ENCODE results near the gene COL1A1.

The COL1A1 gene

DNA sequence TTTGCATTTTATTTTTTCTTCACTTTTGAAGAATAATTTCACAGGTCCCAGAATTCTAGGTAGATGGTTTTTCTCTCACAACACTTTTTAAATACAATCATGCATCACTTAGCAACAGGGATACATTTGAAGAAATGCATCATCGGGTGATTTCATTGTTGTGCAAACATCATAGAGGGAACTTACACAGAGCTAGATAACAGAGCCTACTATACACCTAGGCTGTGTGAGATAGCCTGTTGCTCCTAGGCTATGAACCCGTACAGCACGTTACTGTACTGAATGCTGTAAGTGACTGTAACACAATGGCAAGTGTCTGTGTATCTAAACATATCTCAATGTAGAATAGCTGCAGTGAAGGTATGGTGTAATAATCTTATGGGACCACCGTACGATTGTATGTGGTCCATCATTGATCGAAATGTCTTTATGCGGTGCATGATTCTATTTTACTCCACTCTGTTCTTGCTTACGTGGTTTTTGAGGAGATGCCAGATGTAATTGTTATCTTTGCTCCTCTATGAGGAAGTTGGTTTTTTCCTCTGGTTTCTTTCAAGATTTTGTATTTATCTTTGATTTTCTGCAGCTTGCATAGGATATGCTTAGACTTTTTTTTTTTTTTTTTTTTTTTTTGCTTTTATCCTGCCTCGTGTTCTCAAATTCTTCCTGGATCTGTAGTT is 37.3 kb upstream of the COL1A1 start:
- DNase-seq (ENCODE audit: low read depth), result no peak
- TF ChIP-seq, protein P1, sequence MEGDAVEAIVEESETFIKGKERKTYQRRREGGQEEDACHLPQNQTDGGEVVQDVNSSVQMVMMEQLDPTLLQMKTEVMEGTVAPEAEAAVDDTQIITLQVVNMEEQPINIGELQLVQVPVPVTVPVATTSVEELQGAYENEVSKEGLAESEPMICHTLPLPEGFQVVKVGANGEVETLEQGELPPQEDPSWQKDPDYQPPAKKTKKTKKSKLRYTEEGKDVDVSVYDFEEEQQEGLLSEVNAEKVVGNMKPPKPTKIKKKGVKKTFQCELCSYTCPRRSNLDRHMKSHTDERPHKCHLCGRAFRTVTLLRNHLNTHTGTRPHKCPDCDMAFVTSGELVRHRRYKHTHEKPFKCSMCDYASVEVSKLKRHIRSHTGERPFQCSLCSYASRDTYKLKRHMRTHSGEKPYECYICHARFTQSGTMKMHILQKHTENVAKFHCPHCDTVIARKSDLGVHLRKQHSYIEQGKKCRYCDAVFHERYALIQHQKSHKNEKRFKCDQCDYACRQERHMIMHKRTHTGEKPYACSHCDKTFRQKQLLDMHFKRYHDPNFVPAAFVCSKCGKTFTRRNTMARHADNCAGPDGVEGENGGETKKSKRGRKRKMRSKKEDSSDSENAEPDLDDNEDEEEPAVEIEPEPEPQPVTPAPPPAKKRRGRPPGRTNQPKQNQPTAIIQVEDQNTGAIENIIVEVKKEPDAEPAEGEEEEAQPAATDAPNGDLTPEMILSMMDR (IDR thresholded peaks at IDR 0.05; ENCODE audit: control insufficient read depth, extremely low read depth, insufficient read depth), result no peak
- H3K4me3 ChIP-seq (ENCODE audit: low read depth, low read length), result no peak overlapping the region

DNA sequence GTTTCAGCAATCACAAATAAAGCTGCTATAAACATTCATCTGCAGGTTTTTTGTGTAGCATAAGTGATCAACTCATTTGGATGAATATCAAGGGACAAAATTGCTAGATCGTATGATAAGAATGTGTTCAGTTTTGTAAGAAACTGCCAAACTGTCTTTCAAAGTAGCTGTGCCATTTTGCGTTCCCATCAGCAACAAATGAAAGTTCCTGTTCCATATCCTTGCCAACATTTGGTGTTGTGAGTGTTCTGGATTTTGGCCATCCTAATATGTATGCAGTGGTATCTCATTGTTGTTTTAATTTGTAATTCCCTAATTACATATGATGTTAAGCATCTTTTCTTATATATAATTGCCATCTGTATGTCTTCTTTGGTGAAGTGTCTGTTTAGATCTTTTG is 36.5 kb upstream of the COL1A1 start:
- DNase-seq (ENCODE audit: low read depth), result no peak
- TF ChIP-seq, protein P1 (IDR thresholded peaks at IDR 0.05; ENCODE audit: control insufficient read depth, extremely low read depth, insufficient read depth), result no peak
- H3K4me3 ChIP-seq (ENCODE audit: low read depth, low read length), result no peak overlapping the region

DNA sequence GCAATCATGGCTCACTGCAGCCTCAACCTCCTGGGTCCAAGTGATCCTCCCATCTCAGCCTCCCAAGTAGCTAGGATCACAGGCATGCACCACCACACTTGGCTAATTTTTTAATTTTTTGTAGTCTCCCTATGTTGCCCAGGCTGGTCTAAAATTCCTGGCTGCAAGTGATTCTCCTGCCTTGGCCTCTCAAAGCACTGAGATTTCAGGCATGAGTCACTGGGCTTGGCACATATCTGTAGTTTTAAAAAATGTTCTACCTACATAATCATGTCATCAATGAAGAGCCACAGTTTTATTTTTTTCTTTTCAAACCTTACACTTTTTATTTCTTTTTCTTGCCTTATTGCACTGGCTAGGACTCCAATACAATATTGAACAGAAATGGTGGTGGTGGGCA is 33.1 kb upstream of the COL1A1 start:
- TF ChIP-seq, protein P1 (IDR thresholded peaks at IDR 0.05; ENCODE audit: control insufficient read depth, extremely low read depth, insufficient read depth), result no peak
- no peak for DNase-seq (ENCODE audit: low read depth)
- H3K4me3 ChIP-seq (ENCODE audit: low read depth, low read length), result no peak overlapping the region

DNA sequence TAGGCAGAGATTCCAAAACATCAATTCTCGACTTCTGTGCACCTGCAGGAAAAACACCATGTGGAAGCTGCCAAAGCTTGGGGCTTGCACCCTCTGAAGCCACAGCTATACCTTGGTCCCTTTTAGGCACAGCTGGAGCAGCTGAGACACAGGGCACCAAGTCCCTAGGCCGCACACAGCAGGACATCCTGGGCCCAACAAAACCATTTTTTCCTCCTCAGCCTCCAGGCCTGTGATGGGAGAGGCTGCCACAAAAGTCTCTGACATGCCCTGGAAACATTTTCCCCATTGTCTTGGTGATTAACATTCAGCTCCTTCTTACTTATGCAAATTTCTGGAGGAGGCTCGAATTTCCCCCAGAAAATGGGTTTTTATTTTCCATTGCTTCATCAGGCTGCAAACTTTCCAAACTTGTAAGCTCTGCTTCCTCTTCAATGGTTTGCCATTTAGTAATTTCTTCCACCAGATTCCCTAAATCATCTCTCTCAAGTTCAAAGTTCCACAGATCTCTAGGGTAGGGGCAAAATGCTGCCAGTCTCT is 24.3 kb upstream of the COL1A1 start:
- H3K4me3 ChIP-seq (ENCODE audit: low read depth, low read length), result no peak overlapping the region
- DNase-seq (ENCODE audit: low read depth), result no peak
- TF ChIP-seq, protein P1 (IDR thresholded peaks at IDR 0.05; ENCODE audit: control insufficient read depth, extremely low read depth, insufficient read depth), result no peak

DNA sequence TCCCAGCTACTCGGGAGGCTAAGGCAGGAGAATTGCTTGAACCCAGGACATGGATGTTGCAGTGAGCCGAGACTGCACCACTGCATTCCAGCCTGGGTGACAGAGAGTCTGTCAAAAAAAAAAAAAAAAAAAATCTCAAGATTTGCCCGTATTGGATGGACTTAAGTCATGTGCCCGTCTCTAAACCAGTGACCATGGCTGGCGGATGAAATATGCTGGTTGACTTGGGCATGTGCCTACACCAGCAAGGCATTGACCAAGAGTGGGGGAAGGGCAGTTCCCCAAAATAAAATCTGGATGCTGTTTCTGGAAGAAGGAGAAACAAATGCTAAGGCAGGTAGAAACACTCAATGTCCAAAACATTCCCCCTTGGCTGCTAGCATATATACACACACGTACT is 21.5 kb upstream of the COL1A1 start:
- no peak overlapping the region for H3K4me3 ChIP-seq (ENCODE audit: low read depth, low read length)
- TF ChIP-seq, protein P1 (IDR thresholded peaks at IDR 0.05; ENCODE audit: control insufficient read depth, extremely low read depth, insufficient read depth), result no peak
- DNase-seq (ENCODE audit: low read depth), result no peak

DNA sequence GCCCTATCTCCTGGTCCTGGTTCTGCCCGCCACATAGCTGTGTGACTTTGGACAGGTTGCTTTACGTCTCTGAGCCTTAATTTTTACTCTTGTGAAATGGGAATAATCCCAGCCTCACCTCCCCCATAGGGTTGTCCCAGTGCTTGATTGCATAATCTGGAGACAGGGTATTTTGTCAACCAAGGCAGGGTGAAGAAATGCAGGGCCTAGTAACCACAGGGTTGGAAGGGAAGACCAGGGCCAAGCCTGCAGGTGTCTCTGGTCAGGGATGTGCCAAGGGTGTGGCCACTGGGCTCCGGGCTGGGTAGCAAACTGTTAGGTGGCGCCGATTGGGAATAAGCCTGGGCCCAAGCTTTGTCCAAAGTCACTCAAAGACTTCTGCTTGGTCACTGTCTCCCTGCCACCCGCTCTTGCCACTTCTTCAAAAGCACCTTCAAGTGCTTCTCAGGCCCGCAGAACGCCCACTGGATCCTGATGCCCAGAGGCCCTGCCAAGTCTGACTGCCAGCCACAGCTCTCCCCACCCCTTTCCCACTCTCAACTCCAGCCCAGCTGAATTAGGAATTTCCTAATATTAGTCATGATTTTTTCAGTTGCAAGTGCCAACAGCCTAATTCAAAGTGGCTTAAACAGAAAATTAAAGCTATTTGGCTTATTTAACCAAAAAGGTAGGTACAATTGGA is 20.6 kb upstream of the COL1A1 start:
- DNase-seq (ENCODE audit: low read depth), result no peak
- TF ChIP-seq, protein P1 (IDR thresholded peaks at IDR 0.05; ENCODE audit: control insufficient read depth, extremely low read depth, insufficient read depth), result no peak
- H3K4me3 ChIP-seq (ENCODE audit: low read depth, low read length), result no peak overlapping the region

Data from LNCaP clone FGC (cell line).